ENCODE results near the gene POC1B. TPM values are rescaled to one million over a fixed set of nuclear protein-coding genes. Genes with fewer than 3 reads are reported as not detected.

Gene POC1B
- total RNA-seq, 1 donor from 2014 or later, result 18.4 TPM

- no peak overlapping the region for H3K4me3 ChIP-seq (ENCODE audit: low read depth, low read length)
- H3K27me3 ChIP-seq (ENCODE audit: control insufficient read depth, insufficient read depth, low read length), result no peaks in the 10 kb centered on the region
- H3K36me3 ChIP-seq (ENCODE audit: control insufficient read depth, insufficient read depth, low read length), result no peaks in the 10 kb centered on the region
- TF ChIP-seq, protein P1, sequence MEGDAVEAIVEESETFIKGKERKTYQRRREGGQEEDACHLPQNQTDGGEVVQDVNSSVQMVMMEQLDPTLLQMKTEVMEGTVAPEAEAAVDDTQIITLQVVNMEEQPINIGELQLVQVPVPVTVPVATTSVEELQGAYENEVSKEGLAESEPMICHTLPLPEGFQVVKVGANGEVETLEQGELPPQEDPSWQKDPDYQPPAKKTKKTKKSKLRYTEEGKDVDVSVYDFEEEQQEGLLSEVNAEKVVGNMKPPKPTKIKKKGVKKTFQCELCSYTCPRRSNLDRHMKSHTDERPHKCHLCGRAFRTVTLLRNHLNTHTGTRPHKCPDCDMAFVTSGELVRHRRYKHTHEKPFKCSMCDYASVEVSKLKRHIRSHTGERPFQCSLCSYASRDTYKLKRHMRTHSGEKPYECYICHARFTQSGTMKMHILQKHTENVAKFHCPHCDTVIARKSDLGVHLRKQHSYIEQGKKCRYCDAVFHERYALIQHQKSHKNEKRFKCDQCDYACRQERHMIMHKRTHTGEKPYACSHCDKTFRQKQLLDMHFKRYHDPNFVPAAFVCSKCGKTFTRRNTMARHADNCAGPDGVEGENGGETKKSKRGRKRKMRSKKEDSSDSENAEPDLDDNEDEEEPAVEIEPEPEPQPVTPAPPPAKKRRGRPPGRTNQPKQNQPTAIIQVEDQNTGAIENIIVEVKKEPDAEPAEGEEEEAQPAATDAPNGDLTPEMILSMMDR (IDR thresholded peaks at IDR 0.05; ENCODE audit: insufficient read depth, low read length, poor library complexity, severe bottlenecking), result peak; percentile 19
- DNase-seq (ENCODE audit: low read depth), result no peak
Observed at GRCh38 chr12:89421092-89421835, 104.6 kb downstream of the POC1B start.

- TF ChIP-seq, protein P1 (IDR thresholded peaks at IDR 0.05; ENCODE audit: insufficient read depth, low read length, poor library complexity, severe bottlenecking), result no peak
- no peak overlapping the region for H3K4me3 ChIP-seq (ENCODE audit: low read depth, low read length)
- no peaks in the 10 kb centered on the region for H3K27me3 ChIP-seq (ENCODE audit: control insufficient read depth, insufficient read depth, low read length)
- DNase-seq (ENCODE audit: low read depth), result no peak
- no peaks in the 10 kb centered on the region for H3K36me3 ChIP-seq (ENCODE audit: control insufficient read depth, insufficient read depth, low read length)
Observed at GRCh38 chr12:89418228-89418910, 107.5 kb downstream of the POC1B start.

DNA sequence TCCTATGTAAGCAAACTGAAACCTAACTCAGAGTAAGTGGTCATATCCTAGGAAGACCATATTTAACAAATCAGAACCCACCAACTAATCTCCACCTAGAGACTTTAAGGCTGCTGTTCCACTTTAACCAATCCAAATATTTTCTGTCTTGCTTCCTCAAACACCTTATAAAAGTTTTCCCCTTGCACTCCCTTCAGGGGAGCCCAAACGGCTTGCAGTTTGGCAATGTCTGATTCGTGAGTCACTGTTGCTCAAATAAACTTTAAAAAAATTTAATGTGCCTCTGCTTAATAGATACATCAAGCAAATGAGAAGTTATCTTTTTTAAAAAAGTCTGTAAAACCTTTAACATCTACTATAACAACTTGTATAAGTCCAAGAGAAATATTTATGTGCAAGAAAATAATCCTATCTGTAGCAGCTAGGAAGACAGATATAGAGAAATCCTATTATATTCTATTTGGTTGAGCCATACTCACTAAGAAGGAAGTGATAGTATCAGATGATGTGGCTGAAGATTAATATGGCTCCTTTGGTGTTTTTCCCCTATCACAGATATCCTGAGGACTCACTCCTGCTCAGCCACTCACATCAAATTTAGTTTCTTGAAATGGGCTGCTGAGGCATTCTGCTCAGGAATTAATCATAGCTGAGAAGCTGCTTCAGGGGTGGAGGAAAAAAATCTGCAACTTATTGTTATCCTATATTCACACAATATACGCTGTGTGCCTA is 108.4 kb downstream of the POC1B start:
- TF ChIP-seq, protein P1 (IDR thresholded peaks at IDR 0.05; ENCODE audit: insufficient read depth, low read length, poor library complexity, severe bottlenecking), result no peak
- no peak overlapping the region for H3K4me3 ChIP-seq (ENCODE audit: low read depth, low read length)
- H3K27me3 ChIP-seq (ENCODE audit: control insufficient read depth, insufficient read depth, low read length), result no peaks in the 10 kb centered on the region
- no peaks in the 10 kb centered on the region for H3K36me3 ChIP-seq (ENCODE audit: control insufficient read depth, insufficient read depth, low read length)
- no peak for DNase-seq (ENCODE audit: low read depth)

- H3K36me3 ChIP-seq (ENCODE audit: control insufficient read depth, insufficient read depth, low read length), result no peaks in the 10 kb centered on the region
- H3K4me3 ChIP-seq (ENCODE audit: low read depth, low read length), result no peak overlapping the region
- no peak for DNase-seq (ENCODE audit: low read depth)
- TF ChIP-seq, protein P1 (IDR thresholded peaks at IDR 0.05; ENCODE audit: insufficient read depth, low read length, poor library complexity, severe bottlenecking), result no peak
- H3K27me3 ChIP-seq (ENCODE audit: control insufficient read depth, insufficient read depth, low read length), result no peaks in the 10 kb centered on the region
Observed at GRCh38 chr12:89416049-89416792, 109.6 kb downstream of the POC1B start.

DNA sequence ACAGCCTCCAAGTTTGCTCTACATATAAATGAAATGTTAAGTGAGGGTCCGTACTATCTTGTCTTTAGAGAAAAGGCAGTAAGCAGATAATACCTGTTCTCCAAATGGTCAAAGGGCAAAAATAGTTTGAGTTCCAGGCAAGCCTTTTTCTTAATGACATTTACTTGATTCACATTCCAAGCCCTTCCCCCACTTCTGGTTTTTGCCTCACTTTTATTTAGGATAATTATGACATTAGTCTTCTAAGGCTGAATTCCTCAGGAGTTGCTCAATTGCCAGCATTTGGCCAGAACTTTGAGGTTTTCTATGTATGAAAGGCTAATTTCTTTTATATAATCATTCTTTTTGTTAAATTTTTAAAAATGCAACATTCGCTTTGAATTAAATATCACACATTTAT is 111.0 kb downstream of the POC1B start:
- TF ChIP-seq, protein P1 (IDR thresholded peaks at IDR 0.05; ENCODE audit: insufficient read depth, low read length, poor library complexity, severe bottlenecking), result no peak
- no peak for DNase-seq (ENCODE audit: low read depth)

More for the DNA sequence above, 111.0 kb downstream of the POC1B start:
- no peaks in the 10 kb centered on the region for H3K27me3 ChIP-seq (ENCODE audit: control insufficient read depth, insufficient read depth, low read length)
- H3K4me3 ChIP-seq (ENCODE audit: low read depth, low read length), result no peak overlapping the region
- H3K36me3 ChIP-seq (ENCODE audit: control insufficient read depth, insufficient read depth, low read length), result no peaks in the 10 kb centered on the region
